ENCODE measurements around the gene DCTD. TPM values are rescaled to one million over a fixed set of nuclear protein-coding genes. Genes with fewer than 3 reads are reported as not detected.

Gene DCTD
- total RNA-seq, 1 experiment from 2014 or later: 100 TPM

- Mint-ChIP-seq H3K4me3 (no peak overlapping the region), H3K36me3 (ENCODE audit: insufficient read depth in 1 of 3, low read depth in 3 of 3) (peaks cover 5 to 26% (median 6%) of the 10 kb centered on the region in 3 experiments), H3K27me3 (ENCODE audit: low read depth) (peaks cover 15% of the 10 kb centered on the region), H3K27ac (no peak overlapping the region), H3K4me1 (peaks cover 10 to 20% of the 10 kb centered on the region in 2 experiments), H3K9me3 (peaks cover 20 to 21% of the 10 kb centered on the region in 2 experiments)
- DNase-seq: no peak
- no peak overlapping the region for H4K91ac ChIP-seq (ENCODE audit: insufficient read length, low read depth, low read length)
- TF ChIP-seq CTCF (conservative IDR thresholded peaks at IDR 0.05): no peak
- no peak overlapping the region for H3K23ac ChIP-seq (ENCODE audit: insufficient read length, low read depth, low read length)
- H2AK5ac ChIP-seq (ENCODE audit: insufficient read length, low read length): no peak overlapping the region
- no peak overlapping the region for H3T11ph ChIP-seq (ENCODE audit: low read length)
- H2BK5ac ChIP-seq (ENCODE audit: insufficient read length, low read length): no peak overlapping the region
- H2AFZ ChIP-seq (ENCODE audit: low read length): no peak overlapping the region
- no peak overlapping the region for H3K4ac ChIP-seq (ENCODE audit: low read depth, low read length)
- H3K18ac ChIP-seq (ENCODE audit: insufficient read length, low read depth, low read length): no peak overlapping the region
- H3K9ac ChIP-seq (ENCODE audit: extremely low read depth, insufficient read length, low read length): no peak overlapping the region
- no peak overlapping the region for H3K56ac ChIP-seq (ENCODE audit: insufficient read length, low read depth, low read length)
- H3K14ac ChIP-seq (ENCODE audit: insufficient read depth, low read length): peak overlapping the region; percentile 8; the same call in 1 of the 2 replicates
- H2BK15ac ChIP-seq (ENCODE audit: low read depth, low read length): no peak overlapping the region
- no peak overlapping the region for H3K27ac ChIP-seq (ENCODE audit: insufficient read length, low read depth, low read length)
- H3K4me2 ChIP-seq (ENCODE audit: insufficient read depth, insufficient read length, low read length): no peak overlapping the region
- no peaks in the 10 kb centered on the region for H3K79me2 ChIP-seq (ENCODE audit: insufficient read depth, low read length)
- H3K9me3 ChIP-seq (ENCODE audit: control insufficient read depth, low read depth, low read length): peaks cover 7% of the 10 kb centered on the region
- no peaks in the 10 kb centered on the region for H3K4me1 ChIP-seq (ENCODE audit: insufficient read depth, low read length)
- H2BK120ac ChIP-seq (ENCODE audit: low read depth, low read length, poor library complexity, severe bottlenecking): no peak overlapping the region
- H2BK12ac ChIP-seq (ENCODE audit: insufficient read length, low read depth, low read length): no peak overlapping the region
- H3K27me3 ChIP-seq (ENCODE audit: insufficient read depth, low read length): no peaks in the 10 kb centered on the region
- H3K23me2 ChIP-seq (ENCODE audit: insufficient read length, low read depth, low read length, poor library complexity, severe bottlenecking): no peaks in the 10 kb centered on the region
- H4K20me1 ChIP-seq (ENCODE audit: control insufficient read depth, insufficient read depth, insufficient read length): no peaks in the 10 kb centered on the region
- no peaks in the 10 kb centered on the region for H3K79me1 ChIP-seq (ENCODE audit: insufficient read depth, low read depth, low read length, poor library complexity, severe bottlenecking)
- WGBS (ENCODE audit: extremely low coverage, insufficient read length, low lambda C conversion rate): no CpG with 5 or more reads among the region's 12 CpGs
- no peak overlapping the region for H2BK20ac ChIP-seq (ENCODE audit: low read depth, low read length, poor library complexity, severe bottlenecking)
- H4K5ac ChIP-seq (ENCODE audit: insufficient read length, low read depth, low read length): no peak overlapping the region
- H4K8ac ChIP-seq (replicated peaks; ENCODE audit: insufficient read length, low read depth, low read length): no peak overlapping the region
Measured at GRCh38 chr4:182855312-182855711, 61.9 kb downstream of the DCTD start.
